GF-D8 (cell line): ENCODE measurements around the gene PCNP.
"Not testable (repeated sequence)": the region's sequence is repeated elsewhere in the genome, so short reads cannot be mapped to it uniquely, and the experiment has no call there.

Source experiments
- DNase-seq: peaks from one replicate; lab custom pipeline; 2025; lab: John Stamatoyannopoulos, UW

PCNP gene

DNA sequence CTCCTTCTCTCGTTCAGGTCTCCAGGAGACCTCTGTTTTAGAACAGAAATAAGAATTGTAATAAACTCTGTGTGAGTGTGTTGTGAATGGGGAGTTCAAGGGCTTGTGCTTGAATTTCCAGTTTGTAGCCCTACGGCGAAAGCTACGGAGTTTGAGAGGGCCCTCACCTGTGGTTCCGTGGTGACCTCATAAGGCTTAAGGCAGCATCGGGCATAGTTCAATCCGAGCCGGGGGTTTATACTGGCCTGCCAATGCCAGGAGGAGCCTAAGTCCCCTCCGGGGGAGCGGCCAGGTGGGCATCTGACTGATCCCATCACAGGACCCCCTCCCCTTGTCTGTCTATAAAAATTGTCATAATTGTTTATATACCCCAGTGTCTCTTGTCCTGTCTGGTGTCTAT lies 59.2 kb downstream of the PCNP start:
- DNase-seq, result no peak

DNA sequence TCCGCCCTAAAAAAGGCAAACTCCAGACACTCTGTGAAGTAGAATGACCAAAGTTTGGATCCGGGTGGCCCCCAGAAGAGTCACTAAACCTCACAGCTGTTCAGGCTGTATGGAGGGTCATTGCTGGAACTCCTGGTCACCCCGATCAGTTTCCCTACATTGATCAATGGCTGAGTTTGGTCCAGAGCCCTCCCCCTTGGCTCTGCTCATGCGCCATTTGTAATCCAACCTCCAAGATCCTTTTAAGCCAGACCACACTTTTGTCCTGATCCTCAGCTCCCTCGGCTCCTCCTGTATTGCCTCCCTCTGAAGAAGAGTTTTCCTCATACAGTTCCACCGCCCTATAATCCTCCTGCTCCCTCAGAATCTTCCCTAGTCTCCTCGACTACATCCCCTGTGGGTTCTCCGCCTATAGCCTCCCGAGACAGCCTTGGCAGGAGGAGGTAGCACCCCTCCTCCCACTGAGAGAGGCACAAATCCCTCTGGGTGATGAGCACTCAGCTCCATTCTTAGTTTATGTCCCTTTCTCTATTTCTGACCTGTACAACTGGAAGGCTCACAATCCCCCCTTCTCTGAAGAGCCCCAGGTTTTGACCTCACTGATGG lies 60.7 kb downstream of the PCNP start:
- DNase-seq, result no peak

DNA sequence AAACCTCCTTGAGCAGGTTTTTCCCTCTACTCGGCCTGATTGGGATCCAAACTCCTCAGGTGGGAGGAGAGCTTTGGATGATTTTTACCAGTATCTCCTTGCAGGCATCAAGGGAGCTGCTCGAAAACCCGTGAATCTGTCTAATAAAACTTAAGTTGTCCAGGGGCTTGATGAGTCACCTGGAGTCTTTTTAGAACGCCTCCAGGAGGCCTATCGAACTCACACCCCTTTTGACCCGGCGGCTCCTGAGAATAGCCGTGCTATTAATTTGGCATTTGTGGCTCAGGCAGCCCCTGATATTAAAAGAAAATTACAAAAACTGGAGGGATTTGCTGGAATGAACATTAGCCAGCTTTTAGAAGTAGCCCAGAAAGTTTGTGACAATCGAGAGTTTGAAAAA lies 61.4 kb downstream of the PCNP start:
- DNase-seq, result no peak

DNA sequence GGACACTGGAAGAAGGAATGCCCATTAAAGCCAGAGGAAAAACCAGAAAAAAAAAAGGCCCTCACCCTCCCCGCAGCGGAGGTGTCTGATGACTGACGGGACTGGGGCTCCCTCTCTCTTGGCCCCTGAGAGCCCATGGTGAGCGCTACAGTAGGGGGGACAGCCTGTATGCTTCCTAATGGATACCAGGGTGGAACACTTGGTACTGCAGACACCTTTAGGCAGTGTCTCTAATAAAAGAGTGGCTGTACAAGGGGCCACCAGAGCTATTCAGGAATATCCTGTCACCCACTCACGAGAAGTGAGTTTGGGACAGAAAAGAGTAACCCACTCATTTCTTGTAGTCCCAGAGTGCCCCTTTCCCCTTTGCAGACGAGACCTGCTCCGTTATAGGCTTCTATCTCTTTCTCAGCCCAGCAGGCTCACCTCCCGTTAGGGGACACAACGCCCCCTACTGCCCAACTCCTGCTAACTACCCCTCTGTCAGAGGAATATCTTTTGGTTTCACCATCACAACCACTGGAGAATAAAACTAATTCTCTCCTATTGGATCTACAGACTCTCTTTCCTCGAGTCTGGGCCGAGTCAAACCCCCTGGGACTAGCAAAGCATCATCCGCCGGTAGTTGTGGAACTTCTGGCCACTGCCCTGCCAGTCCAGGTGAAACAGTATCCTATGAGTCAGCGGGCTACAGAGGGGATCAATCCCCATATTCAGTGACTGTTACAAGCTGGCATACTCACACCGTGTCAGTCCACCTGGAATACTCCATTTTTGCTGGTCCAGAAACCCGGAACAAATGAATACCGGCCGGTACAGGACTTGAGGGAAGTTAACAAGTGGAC lies 62.2 kb downstream of the PCNP start:
- no peak for DNase-seq

DNA sequence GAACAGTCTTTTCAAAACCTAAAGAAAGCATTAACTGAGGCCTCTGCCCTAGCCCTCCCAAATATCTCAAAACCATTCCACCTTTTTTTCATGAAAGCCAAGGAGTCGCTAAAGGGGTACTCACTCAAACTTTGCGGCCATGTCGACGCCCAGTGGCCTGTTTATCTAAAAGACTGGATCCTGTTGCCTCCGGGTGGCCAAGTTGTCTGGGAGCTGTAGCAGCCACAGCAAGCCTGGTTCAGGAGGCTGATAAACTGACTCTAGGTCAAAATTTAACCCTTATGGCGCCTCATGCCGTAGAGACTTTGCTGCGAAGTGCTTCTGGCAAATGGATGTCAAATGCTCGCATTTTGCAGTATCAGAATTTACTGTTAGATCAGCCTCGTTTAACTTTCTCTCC lies 63.5 kb downstream of the PCNP start:
- DNase-seq, result no peak

DNA sequence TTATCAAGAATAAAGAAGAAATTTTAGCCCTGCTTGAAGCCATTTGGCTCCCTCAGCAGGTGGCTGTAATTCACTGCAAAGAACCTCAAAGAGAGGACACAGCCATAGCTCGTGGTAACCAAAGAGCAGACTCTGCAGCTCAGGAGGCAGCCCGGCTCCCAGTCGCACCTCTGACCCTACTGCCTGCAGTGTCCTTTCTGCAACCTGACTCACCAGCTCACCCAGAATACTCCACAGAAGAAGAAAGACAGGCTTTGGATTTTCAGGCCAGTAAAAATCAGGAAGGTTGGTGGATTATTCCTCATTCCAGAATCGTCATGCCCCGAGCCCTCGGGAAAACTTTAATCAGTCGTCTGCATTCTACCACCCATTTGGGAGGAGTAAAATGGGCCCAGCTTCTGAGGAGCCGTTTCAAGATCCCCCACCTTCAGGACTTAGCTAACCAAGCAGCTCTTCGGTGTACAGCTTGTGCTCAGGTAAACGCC lies 64.3 kb downstream of the PCNP start:
- no peak for DNase-seq

DNA sequence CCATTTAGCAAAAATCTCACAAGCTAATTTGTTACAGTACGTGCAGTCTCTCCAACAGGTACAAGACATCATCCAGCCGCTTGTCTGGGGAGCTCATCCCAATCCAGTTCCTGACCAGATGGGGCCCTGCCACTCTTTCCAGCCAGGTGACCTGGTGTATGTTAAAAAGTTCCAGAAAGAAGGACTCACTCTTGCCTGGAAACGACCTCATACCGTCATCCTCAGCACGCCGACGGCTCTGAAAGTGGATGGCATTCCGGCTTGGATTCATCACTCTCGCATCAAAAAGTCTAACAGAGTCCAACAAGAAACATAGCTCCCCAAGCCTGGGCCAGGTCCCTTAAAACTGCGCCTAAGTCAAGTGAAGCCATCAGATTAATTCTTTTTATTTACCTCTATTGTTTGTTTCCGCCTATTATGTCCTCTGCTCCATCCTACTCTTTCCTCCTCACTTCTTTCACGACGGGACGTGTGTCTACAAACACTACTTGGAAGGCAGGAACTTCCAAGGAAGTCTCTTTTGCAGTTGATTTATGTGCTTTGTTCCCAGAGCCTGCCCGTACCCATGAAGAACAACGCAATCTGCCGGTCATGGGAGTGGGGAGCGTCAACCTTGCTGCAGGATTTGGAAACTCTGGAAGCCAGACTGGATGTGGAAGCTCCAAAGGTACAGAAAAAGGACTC lies 65.4 kb downstream of the PCNP start:
- no peak for DNase-seq

DNA sequence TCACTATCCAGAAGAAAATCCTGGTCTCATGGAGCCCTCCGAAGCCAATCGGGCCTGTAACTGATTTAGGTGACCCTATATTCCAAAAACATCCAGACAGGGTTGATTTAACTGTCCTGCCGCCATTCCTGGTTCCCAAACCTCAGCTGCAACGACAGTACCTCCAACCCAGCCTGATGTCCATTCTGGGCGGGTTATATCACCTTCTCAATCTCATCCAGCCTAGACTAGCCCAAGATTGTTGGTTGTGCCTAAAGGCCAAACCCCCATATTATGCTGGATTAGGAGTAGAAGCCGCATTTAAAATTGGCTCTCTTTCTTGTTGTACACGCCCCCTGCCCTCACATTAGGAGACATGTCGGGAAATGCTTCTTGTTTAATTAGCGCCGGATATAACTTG lies 66.3 kb downstream of the PCNP start:
- no peak for DNase-seq

DNA sequence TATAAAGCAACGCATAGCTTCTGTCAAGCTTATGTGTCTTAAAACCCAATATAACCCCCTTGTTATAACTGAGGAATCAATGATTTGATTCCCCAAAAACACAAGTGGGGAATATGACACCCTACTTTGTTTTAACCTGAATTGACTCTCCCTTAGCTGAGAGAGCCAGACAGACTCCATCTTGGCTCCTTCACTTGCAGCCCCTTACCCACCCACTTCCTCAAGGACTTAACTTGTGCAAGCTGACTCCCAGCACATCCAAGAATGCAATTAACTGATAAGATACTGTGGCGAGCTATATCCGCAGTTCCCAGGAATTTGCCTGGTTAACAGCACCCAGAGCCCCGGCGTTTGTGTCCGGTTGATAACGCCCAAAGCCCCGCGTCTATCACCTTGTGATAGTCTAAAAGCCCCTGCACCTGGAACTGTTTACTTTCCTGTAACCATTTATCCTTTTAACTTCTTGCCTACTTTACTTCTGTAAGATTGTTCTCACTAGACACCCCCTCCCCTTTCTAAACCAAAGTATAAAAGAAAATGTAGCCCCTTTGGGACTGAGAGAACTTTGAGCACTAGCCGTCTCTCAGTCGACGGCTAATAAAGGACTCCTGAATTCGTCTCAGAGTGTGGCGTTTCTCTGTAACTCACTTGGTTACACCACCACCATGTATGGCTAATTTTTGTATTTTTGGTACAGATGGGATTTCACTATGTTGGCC lies 67.6 kb downstream of the PCNP start:
- not testable (repeated sequence) for DNase-seq

DNA sequence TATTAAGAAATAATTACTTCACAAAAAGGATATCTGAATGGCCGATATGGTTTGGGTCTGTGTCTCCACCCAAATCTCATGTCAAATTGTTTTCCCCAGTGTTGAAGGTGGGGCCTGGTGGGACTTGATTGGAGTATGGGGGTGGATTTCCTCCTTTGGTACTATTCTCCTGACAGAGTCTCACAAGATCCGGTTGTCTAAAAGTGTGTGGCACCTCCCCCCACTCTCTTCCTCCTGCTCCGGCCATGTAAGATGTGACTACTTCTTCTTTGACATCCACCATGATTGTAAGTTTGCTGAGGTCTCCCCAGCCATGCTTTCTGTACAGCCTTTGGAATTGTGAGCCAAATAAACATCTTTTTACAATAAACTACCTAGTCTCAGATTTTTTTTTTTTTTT lies 68.5 kb downstream of the PCNP start:
- no peak for DNase-seq

DNA sequence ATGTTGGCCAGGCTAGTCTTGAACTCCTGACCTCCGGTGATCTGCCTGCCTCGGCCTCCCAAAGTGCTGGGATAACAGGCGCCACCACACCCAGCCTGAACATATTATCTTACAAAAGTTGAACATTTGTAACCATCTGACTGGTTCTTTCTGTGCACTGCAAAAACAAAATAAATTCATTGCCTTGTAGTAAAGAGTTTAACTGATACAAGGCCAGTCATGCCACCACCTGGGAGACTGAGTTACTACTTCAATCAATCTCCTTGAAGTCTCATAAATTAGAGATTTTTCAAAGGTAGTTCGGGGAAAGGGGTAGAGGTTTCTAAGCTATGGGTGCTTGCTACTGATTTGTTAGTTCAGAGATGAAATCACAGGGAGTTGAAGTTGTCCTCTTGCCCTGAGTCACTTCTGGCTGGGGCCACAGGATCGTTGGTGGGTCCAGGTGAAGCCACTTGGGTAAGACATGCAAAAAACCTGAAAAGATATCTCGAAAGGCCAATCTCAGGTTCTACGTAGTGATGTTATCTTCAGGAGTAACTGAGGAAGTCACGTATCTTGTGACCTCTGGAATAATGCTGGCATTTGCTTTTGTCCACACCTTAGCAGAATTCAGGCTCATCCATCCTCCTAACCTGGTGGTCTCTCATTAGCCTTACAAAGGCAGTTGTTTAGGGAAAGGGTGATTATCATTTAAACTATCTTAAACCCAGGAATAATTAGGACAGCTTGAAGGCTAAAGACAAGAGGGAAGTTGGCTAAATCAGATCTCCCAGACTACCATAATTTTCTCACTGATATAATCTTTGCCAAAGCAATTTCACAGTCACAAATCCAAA lies 69.2 kb downstream of the PCNP start:
- DNase-seq, result no peak
